Stimulated activated CD8-positive, alpha-beta memory T cell treated with anti-CD3 and anti-CD28 coated beads, Interleukin-15, amount 100 ng/mL, for 1 hour (primary cell): ENCODE measurements around the gene VPS45.

Experiments
- DNase-seq: peaks from one replicate; pipeline ENCODE4 v3.0.0-alpha.2; 2020; ENCODE audit warnings: low read depth

The VPS45 gene

DNA sequence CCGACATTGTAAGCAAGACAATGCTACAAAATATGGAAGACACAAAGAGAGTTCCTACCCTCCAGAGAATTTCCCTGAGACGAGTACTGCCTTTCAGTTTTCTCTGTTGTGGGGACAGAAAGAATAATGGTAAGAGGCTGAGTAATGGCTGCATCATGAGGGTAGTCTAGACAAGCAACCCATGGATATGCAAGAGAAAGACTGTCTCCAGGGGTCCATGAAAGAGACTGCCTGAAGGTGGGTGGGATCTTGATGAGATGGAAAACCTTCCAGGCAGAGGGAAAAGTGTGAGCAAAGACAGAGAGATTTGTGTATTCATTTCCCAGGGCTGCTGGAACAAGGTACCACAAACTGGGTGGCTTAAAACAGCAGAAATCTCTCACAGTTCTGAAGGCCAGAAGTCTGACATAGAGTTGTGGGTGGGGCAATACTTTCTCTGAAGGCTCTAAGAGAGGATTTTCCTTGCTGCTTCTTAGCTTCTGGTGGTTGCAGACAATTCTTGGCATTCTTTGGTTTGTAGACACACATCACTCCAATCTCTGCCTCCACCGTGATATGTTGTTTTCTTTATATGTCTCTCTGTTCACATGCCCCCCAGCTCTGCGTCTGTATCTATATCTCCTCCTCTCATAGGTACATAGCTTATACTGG is 126.9 kb downstream of the VPS45 start:
- no peak for DNase-seq
